Left kidney (tissue), 2 donors: ENCODE results near the gene FAM98C. TPM values are rescaled to one million over a fixed set of nuclear protein-coding genes. Genes with fewer than 3 reads are reported as not detected.

Experiments used
- DNase-seq: peaks from one replicate; pipeline ENCODE4 v3.0.0-alpha.2; 2013
- polyA plus RNA-seq: library from polyadenylated mRNA; unstranded; fragments of 120-200 nt; gene quantifications from one replicate; pipeline ENCODE4 v1.2.1, GENCODE V29; 2013; ENCODE audit not compliant: insufficient read length

Gene FAM98C
- polyA plus RNA-seq, 1 donor = 13.0 TPM

DNA sequence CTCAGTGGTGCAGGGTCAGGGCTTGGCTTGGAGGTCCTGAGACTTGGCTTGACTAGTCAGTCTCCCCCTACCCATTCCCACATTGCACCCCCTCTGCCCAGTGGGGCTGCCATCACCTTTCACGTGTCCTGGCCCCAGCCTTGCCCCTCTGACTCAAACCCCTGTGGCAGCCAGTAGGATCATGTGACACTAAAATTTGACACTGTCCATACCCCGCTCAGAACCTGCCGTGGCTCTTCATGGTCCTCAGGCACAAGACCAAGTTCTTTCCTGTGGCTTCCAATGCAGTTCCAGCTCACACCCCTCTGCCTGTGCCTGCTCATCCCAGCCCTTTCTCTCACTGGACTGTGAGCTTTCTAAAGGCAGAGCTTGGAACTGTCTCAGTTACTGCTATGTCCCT, 26.3 kb upstream of the FAM98C start:
- no peak for DNase-seq

DNA sequence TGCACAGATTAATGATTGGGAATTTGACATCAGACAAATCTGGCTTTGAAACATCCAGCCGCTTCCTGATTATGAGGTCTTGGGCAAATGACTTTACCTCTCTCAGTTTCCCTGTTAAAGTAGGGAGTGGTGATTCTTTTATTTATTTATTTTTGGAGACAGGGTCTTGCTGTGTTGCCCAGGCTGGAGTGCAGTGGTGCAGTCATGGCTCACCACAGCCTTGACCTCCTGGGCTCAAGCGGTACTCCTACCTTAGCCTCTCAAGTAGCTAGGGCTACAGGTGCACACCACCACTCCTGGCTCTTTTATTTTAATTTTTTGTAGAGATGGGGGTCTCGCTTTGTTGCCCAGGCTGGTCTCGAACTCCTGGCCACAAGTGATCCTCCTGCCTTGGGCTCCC, 25.8 kb upstream of the FAM98C start:
- DNase-seq = no peak

DNA sequence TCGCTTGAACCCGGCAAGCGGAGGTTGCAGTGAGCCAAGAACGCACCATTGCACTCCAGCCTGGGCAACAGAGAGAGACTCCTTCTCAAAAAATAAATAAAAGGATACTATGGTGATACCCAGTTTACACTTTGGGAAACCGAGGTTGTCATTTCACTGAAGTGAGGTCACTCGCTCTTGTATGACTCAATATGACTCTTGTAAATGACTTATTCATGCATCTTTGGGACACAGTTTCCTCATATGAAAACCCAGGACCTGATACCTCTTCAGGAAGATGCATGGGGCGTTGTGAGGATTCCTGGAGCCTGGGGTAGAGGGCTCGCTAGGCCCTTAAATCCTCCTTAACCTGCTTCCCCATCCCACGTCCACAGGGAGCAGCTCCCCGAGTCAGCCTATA, 24.0 kb upstream of the FAM98C start:
- no peak for DNase-seq

DNA sequence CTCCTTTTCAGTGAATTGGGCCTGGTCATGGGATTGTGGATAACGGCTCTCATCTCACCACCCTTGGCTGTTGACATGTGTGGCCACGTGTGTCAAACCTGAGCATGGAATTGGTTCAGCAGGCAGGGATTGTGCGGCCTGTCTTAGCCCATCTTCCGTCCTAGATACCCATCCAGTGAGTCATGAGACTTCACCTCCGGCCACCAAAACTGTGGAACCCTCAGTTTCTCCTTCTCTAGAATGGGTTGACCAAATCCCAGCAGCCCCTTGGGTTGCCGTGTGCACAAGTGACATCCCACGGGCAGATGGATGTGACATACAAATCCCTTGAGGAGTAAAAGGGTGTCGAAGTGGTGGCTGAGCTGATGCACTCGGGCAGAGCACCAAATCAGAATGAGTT, 21.8 kb upstream of the FAM98C start:
- no peak for DNase-seq

DNA sequence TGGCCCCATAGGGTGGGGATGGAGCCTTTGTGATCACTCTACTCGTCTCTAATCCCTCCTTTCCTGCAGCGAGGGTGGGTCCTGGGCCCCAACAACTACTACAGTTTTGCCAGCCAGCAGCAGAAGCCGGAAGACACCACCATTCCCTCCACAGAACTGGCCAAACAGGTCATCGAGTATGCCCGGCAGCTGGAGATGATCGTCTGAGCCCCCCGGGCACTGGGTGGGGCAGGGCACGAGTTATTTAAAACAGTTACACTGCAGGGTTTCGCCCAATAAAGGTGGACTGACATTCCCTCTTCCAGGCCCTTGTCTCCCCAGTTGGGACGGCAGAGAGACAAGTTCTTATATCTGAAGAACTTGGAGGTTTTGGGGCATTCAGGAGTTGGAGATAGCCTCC, 19.7 kb upstream of the FAM98C start:
- DNase-seq = no peak

DNA sequence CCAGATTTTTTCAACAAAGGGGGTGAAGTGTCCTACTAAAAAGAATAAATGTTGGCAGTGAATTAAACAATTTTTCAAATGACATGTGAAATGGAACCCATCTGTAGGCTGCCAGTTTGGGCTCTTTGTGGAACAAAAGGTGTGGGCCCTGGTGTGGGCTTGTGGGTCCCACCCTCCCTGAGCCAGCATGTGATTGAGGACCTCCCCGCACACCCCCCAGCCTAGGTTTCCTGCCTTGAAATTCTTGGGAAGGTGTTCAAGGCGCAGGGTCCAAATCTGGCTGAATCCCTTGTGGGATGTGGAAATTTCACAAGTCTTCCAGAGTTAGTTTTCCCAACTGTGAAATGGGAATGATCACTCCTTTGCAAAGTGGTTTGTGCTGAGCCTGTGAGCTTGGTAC, 19.1 kb upstream of the FAM98C start:
- no peak for DNase-seq

DNA sequence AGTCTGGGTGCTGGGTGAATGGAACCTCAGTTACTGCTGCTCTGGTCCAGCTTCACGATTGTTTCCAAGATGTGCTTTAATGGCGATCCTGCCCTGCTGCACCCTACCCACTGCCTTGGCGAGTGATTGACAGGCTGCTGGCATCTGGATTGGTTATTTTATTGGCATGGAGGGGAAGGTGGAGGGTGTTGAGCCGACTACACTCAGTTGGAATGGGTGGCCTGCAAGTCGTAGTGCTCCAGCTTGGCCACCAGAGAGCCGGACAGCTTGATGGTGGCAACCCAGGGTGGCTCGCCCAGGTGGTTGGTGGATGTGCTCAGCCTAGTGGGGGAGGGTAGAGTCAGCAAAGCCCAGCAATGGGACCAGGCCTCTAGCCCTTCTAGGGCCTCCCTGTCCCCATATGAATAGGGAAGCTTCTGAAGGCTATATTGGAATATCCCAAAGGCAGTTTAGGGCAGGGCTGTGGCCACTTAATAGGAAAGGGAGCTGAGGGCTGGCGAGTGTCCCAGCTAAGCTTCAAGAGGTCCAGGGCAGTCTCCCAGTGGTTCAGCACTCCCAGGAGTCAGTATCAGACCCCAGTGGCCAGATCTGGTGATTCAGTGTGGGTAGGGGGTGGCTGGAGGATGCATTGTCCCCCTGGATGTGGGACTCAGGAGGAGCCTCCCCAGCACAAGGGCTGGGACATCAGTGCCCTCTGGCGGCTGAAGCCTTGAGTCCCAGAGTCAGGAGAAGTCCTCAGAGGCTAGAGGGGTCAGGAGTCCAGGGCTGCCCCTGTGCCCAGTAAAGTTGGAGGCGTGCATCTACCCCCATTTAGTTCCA, 18.5 kb upstream of the FAM98C start:
- DNase-seq = no peak

DNA sequence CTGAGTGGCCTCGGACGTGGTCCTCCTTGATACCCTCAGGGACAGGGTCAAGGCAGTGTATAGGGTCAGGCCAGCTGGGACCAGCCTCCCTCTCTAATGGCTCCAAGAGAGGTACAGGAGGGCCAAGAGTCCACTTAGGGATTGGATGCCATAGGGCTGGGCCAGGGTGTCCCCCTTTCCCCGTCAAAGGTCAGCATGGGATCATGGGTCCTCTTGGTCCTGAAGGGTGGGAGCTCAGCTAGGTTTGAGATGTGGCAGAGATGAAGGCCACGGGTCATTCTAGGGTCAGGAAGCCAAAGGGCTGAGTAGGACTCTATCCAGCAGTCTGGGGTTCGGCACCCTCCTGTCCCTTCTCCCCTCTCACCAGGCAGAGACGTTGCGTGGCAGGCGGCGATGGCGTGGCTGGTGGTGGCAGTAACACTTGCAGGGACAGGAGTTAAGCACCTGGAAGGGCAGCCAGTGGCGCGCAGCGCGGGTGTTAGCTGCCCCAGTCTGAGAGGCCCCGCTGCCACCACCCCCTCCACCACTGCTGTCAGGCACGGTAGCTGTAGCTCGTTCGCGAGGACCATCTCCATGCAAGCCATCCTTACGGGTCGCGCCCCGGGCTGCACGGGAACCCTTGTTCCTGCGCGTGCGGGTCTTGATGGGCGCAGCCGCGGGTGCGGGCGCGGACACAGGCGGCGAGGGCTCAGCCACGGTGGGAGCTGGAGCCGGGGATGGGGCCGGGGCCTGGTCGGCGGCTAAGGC, 17.7 kb upstream of the FAM98C start:
- DNase-seq = no peak

DNA sequence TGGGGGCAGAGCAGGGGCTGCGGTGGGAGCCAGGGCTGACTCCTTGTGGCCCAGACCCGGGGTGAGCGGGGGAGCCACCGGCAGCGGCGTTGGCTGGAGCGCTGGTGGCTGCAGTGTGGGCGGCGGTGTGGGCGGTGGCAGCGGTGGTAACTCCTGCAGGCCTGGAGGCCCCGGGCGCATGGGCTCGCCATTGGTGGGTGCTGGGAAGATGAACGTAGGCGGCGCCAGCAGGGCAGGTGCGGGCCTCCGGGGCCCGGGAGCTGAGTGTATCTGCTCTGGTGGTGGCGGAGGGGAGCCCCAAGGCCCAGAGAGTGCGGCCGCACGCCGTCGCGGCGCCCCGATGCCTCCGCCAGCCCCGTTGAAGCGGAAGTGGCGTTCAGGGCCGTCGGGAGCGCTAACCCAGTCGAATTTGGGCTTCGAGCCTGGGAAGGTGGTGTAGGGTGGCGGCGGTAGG, 17.1 kb upstream of the FAM98C start:
- DNase-seq = no peak

DNA sequence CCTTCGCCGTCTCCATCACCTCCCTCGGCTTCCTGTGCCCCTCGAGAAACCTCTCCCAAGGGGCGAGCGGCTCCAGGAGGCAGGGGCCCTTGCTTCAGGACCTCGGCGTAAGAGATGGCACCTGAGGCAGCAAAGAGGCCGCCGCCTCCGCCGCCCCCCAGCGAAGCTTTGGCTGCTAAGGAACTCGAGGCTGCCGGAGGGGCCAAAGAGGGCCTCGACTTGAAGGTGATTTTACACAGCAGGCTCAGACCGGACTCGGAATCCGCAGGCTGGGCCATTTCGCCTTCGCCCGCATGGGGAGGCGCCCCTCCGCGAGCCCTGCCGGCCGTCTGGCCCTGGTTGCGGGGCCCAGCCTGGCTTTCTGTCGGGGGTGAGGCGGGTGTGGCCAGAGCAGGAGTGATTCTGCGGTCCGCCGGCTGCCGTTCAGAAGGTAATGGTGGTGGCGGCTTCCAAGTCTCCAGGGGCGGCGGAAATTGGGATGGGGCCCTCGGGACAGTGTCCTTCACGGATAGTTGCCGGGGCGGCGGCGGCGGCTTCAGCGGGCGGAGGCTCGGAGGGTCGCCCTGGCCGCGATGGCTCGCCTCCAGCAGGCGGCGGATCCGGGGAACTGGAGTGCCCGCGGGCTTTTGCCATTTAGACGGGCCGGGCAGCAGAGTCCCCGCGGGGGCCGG, 16.5 kb upstream of the FAM98C start:
- DNase-seq = no peak

DNA sequence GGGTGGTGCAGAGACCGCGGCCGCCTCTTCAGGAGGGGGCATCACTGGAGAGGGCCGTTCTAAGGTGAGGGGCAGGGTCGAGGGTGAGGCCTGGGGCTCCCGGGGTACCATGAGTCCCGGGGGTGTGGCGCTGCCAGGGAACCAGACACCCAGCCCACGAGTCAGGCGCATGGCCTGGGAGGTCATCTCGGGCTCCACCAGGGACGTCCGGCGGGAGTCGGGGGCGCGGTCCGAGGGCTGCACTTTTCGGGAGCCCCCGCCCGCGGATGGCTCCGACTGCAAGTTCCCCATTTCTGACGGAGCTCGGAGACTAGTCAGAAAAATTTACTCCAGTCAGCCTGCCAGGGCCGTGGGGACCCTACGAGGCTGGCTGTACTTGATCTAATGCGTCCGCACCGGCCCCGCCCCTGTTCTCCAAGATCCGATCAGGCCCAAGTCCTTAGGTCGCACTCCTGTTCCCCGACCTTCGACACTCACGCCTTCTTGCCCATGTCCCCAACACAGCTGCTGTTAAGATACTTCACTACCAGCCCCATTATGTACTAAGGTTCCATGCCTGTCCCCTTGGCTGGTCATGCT, 15.8 kb upstream of the FAM98C start:
- DNase-seq = no peak

DNA sequence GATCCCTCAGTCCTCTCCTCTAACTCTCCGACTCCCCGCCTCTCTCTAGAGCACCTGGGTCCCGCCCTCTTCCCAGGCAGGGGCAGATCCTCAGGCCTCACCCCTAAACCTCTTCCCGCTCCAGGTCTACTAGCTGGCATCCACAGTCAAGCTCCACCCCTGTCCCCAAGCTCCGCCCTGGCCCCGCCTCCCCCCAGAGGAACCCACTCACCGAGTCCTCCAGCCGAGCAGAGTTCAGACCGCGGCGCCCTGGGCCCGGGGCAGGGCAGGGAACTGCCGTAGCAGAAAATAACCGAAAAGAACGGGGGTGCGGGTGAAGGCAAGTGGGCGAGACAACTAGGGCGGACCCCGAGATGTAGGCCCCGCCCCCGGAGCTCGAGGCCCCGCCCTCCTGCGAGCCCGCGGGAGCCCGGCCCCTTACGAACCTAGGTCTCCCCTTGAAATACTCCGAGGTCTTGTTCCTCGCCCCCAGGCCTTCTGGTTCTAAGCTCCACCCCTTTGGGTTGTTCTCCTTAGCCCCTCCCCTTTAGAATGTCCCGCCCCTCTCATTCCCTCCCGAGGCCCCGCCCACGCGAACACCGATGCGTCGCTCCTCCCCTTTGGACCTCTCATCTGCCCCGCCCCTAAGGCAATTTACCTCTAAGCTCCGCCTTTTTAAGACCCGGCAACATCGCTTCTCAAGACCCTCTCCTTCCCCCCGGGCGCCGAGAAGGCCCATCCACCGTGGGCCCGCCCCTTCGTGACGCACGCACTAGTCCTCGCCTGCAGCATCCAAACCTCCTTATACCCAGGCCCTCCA, 15.1 kb upstream of the FAM98C start, which contains the start of gene GGN:
Gene GGN (minus strand): TSS at position 485 of the 799 bp plus-strand sequence. CDS start 773 bp downstream, outside the sequence.
- DNase-seq = peak; percentile 75

DNA sequence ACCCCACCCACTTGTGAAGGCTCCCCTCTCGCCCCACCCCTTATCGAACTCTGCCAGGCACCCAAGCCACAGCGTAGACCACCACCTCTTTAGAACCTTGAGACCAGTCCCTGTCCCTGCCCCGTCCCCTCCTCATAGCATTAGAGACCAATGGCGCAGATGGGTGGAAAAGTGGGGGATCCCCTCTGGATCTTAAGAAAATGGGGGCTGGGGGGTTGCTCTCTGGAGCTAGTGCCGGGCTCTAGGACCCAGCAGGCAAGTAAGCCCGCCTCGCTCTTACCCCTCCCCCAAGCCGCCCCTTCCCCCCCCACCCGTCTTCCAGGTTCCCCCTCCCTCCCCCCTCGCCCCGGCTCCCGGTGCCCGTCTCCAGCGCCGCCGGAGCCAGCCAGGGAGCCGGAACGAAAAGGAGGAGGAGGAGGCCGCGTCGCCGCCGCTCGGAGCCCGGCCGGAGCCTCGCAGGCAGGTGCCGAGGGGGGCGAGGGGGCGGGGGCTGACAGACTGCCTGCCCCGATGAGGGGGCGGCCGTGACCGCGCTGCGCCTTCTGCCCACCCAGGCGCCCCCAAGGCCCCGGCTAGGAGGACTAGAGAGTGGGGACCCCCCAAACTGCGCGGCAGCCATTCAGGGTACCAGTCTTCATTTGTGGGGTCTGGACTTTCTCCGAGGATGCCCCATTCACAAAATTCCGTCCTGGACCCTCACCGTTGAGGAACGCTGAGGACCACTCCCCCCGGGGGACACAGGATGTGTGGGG, 14.4 kb upstream of the FAM98C start, which contains the start of gene SPRED3:
Gene SPRED3 (plus strand): TSS at position 349 of the 752 bp plus-strand sequence. CDS start 1,606 bp downstream, outside the sequence.
- DNase-seq = peak; percentile 65

DNA sequence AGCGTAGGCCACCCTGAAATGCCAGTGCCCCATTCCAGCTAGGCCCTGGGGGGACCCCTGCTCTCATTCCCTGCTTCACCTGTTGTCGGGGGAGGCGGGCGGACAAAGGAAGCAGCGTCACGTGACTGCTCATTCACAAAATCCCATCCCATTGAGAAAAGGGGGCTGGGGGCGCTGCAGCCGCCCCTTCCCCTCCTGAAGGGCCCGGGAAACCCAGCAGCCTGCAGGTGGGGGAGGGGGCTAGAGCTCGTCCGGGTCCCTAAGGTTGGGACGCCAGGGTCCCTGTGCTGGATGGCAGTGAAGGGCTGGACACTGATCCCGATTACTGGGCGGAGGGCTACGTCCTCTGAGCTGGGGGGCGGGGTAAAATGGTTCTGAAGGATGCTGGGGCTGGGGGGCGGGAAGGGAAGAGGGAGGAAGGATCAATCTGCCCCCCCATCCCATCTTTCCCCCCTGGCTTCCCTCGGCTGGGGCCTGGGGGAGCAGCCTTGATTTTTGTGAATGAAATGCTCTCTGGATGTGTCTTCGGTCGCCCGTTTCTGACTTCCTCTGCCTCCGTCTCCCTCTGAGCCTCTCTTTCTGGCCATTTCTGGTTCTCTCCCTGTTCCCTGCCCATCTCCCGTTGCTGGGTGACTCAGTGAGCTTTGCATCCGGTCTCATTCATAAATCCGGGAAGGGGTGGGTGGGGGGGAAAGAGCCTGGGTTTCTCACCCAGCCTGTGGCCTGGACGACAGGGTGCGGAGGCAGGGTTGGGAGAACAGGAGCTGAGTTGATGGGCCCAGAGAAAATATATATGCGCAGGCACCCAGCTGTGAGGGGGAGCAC, 13.6 kb upstream of the FAM98C start:
- no peak for DNase-seq

DNA sequence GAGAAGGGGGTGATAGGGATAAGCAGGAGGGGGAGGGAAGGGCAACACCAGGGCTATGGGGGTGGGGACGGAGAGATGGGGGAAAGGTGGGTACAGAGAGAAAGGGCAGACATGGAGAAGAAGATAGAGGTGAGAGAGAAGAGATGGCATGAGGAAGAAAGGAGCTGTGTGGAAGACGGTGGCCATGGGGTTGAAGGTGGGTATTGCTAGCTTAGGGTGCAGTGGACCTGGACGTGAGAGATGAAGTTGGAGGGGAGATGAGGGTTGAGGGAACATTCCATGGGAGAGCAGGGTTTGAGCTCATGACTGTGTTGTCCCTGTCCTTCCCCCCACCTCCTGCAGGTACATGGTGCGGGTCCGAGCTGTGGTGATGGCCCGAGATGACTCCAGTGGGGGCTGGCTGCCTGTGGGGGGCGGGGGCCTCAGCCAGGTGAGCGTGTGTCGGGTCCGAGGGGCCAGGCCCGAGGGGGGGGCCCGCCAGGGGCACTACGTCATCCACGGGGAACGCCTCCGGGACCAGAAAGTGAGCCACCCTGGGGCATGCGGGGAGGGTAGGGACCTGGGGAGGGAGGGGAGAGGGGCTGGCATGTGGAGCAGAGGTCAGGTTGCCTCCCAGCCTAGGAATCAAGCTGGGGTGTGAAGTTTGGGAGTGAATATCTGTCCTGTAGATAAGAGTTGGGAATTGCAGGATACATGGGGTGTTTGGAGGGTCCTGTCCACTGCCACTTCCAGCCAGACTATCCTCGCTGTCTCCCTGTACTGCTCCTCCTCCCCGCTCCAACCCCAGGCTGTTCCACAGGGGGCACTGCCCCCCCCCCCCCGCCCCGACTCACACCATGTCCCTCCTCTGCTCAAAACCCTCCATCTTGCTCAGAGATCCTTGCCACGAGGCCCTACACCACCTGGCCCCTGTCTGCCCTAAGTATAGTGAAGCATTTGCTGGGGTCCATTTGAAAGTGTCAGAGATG, 12.7 kb upstream of the FAM98C start:
- DNase-seq = no peak

DNA sequence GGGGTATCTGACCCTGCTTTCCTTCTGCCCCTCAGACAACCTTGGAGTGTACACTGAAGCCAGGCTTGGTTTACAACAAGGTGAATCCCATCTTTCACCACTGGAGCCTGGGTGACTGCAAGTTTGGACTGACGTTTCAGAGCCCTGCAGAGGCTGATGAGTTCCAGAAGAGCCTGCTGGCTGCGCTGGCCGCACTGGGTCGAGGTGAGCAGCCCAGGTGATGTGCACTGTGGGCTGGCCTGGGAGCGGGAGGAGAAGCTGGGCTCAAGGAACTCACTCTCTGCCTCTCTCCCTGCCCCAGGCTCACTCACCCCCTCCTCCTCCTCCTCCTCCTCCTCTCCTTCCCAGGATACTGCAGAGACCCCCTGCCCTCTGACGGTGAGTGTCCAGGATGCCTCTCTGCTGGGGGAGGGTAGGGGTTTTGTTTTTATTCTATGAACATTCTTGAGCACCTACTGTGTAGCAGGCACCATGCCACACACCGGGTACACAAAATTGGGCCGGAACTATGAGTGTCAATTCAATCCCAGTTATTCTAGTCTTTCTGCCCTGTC, 10.9 kb upstream of the FAM98C start:
- DNase-seq = no peak

DNA sequence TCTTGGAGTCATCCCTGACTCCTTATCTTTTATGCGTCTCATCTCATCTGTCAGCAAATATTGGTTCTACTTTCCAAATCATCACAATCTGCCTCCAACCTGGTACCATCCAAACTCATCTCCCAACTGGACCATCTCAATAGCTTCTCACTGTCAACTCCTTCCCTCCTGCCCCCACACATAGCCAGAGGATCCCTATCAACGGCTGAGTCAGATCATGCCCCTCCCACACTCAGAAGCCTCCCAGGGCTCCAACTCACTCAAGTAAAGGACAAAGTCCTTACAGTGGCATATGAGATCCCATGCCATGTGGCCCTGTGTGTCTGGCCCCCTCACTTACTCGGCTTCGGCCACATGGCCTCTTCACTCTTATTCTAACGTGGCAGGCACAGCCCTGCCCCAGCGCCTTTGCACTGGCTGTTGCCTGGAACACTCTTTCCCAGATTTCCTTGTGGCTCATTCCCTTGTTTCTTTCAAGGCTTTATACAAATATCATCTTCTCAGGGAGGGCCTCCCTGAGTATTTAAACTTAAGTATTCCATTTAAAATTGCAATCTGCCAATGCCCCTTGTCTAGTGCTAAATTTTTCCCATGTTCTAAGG, 10.1 kb upstream of the FAM98C start:
- no peak for DNase-seq

DNA sequence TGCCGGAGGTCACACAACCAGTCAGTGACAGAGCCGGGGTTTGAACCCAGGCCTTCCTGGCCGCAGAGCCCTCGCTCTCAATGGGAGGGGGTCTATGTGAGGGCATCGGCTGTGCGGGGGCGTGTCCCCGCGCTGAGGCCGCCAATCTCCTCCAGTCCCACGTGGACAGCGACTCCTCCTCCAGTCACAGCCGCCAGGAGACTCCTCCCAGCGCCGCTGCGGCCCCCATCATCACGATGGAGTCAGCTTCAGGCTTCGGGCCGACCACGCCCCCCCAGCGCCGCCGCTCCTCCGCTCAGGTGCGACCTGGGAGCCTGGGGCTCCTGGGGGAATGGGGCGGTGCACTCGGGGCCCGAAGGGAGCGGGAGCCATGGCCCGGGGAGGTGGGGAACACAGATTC, 8.4 kb upstream of the FAM98C start:
- DNase-seq = no peak
